CD4-positive, CD25-positive, alpha-beta regulatory T cell (primary cell): Measurements from ENCODE around the gene SMG1. TPM values are rescaled to one million over a fixed set of nuclear protein-coding genes. Genes with fewer than 3 reads are reported as not detected.
A peak's percentile ranks its signal among the peaks of the same experiment; 100 is the strongest.
"Not testable (repeated sequence)": the region's sequence is repeated elsewhere in the genome, so short reads cannot be mapped to it uniquely, and the experiment has no call there.

Experiments used
- ATAC-seq, 2 donors: fragments of 150-1000 bp; cut with Tn5 transposase; one replicate each; pipeline ENCODE4 v1.10.0; 2021; ENCODE audit warnings: low read depth in 2 of 2, moderate number of reproducible peaks in 2 of 2, moderate library complexity in 1 of 2
- DNase-seq, 3 donors: peaks; one replicate each; pipeline versions ENCODE4 v3.0.0 to v3.0.0-alpha.2; 2012 to 2022; ENCODE audit warnings: mixed read lengths in 1 of 3
- H3K27ac ChIP-seq: one replicate; pipeline ENCODE4 v1.7.0; 2013; ENCODE audit warnings: mild to moderate bottlenecking, low read length; ENCODE audit not compliant: insufficient read depth, poor library complexity, severe bottlenecking
- H3K27me3 ChIP-seq: one replicate; pipeline ENCODE4 v1.7.0; 2013; ENCODE audit warnings: low read length; ENCODE audit not compliant: control insufficient read depth, insufficient read depth
- H3K36me3 ChIP-seq: one replicate; pipeline ENCODE4 v1.7.0; 2013; ENCODE audit warnings: mild to moderate bottlenecking, low read length, moderate library complexity; ENCODE audit not compliant: control insufficient read depth, insufficient read depth
- H3K4me1 ChIP-seq: 2 replicates; pipeline ENCODE4 v1.7.0; 2013; ENCODE audit warnings: mild to moderate bottlenecking, low read length; ENCODE audit not compliant: insufficient read depth, control insufficient read depth, poor library complexity, severe bottlenecking
- H3K4me3 ChIP-seq: one replicate; pipeline ENCODE4 v1.7.0; 2013; ENCODE audit warnings: low read depth, mild to moderate bottlenecking, low read length, moderate library complexity
- H3K9me3 ChIP-seq, 2 experiments: 1 replicate in 1 of 2; 2 replicates in 1 of 2; pipeline ENCODE4 v1.7.0; 2013; ENCODE audit warnings: low read length in 2 of 2, mild to moderate bottlenecking in 1 of 2, moderate library complexity in 1 of 2; ENCODE audit not compliant: control insufficient read depth in 2 of 2
- H3K27ac Mint-ChIP-seq, 3 donors: one replicate each; pipeline ENCODE4 v1.8.0; 2020 to 2022; ENCODE audit warnings: mild to moderate bottlenecking in 3 of 3, mixed read lengths in 3 of 3, moderate library complexity in 2 of 3
- H3K27me3 Mint-ChIP-seq: one replicate; pipeline ENCODE4 v1.8.0; 2022; ENCODE audit warnings: mild to moderate bottlenecking, mixed read lengths
- H3K36me3 Mint-ChIP-seq: one replicate; pipeline ENCODE4 v1.8.0; 2020; ENCODE audit warnings: mixed read lengths
- H3K4me1 Mint-ChIP-seq, 4 donors: one replicate each; pipeline ENCODE4 v1.8.0; 2020 to 2022; ENCODE audit warnings: mixed read lengths in 4 of 4, mild to moderate bottlenecking in 1 of 4
- H3K4me3 Mint-ChIP-seq, 4 donors: one replicate each; pipeline ENCODE4 v1.8.0; 2020 to 2022; ENCODE audit warnings: mild to moderate bottlenecking in 4 of 4, mixed read lengths in 4 of 4, moderate library complexity in 3 of 4
- H3K9me3 Mint-ChIP-seq, 7 donors: one replicate each; pipeline ENCODE4 v1.8.0; 2020 to 2022; ENCODE audit warnings: mixed read lengths in 7 of 7, mild to moderate bottlenecking in 3 of 7, moderate library complexity in 2 of 7
- polyA plus RNA-seq, 4 donors: library from polyadenylated mRNA; unstranded; fragments of 300-500 nt; fragmentation: Illumina TruSeq; gene quantifications; one replicate each; pipeline ENCODE4 v1.2.3, GENCODE V29; 2021
- total RNA-seq: library from RNA; stranded (reverse); gene quantifications from one replicate; pipeline ENCODE4 v1.2.3, GENCODE V29; 2022

SMG1 gene
- total and polyA plus RNA-seq, 5 donors from 2014 or later, result 9.2 to 200 (median 11.8) TPM

DNA sequence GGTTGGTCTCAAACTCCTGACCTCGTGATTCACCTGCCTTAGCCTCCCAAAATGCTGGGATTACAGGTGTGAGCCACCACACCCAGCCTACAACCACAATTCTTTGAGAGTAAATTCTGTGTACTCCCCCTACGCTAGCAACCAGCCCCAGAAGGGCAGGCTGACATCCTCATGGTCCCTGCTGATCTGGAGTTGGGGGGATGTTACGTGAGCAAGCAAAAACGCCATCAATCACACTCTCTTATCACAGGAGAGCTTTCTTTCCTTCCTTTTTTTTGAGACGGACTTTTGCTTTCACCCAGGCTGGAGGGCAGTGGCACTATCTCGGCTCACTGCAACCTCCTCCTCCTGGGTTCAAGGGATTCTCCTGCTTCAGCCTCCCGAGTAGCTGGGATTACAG lies 154.0 kb downstream of the SMG1 start:
- not testable (repeated sequence) for H3K9me3 ChIP-seq, H3K4me3 ChIP-seq, H3K27me3 ChIP-seq, H3K36me3 ChIP-seq, DNase-seq, H3K36me3 Mint-ChIP-seq, ATAC-seq, H3K4me3 Mint-ChIP-seq, H3K27ac ChIP-seq, H3K9me3 Mint-ChIP-seq, H3K27me3 Mint-ChIP-seq, H3K27ac Mint-ChIP-seq, H3K4me1 ChIP-seq
- peaks cover 0 to 14% (median 1%) of the 10 kb centered on the region in 4 donors for H3K4me1 Mint-ChIP-seq

DNA sequence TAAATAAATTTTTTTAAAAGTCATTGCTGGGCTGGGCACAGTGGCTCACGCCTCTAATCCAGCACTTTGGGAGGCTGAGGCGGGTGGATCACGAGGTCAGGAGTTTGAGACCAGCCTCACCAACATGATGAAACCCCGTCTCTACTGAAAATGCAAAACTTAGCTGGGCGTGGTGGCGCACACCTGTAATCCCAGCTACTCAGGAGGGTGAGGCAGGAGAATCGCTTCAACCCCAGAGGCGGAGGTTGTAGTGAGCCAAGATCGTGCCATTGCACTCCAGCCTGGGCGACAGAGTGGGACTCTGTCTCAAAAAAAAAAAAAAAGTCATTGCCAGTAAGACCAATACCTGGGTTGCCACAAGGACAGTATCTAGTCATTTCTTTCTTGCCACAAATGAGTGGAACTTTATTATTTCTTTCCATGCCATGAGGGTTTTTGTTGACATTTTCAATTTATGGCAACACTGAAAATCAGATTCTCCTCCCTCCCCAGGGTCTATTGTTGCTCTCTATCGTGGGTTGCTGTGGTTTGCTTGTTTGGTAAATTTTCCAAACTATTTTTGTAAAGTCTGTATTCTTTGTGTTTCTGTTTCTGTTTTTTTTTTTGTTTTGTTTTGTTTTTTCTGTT lies 155.8 kb downstream of the SMG1 start:
- not testable (repeated sequence) for H3K4me1 ChIP-seq, DNase-seq, H3K36me3 ChIP-seq, H3K9me3 Mint-ChIP-seq, H3K27ac ChIP-seq, H3K27me3 ChIP-seq, H3K4me3 ChIP-seq, H3K27me3 Mint-ChIP-seq, ATAC-seq, H3K36me3 Mint-ChIP-seq, H3K4me3 Mint-ChIP-seq, H3K9me3 ChIP-seq
- peaks cover 0 to 14% (median 1%) of the 10 kb centered on the region in 4 donors for H3K4me1 Mint-ChIP-seq
- peak overlapping the region in 1 of 3 donors; percentile 94 for H3K27ac Mint-ChIP-seq

DNA sequence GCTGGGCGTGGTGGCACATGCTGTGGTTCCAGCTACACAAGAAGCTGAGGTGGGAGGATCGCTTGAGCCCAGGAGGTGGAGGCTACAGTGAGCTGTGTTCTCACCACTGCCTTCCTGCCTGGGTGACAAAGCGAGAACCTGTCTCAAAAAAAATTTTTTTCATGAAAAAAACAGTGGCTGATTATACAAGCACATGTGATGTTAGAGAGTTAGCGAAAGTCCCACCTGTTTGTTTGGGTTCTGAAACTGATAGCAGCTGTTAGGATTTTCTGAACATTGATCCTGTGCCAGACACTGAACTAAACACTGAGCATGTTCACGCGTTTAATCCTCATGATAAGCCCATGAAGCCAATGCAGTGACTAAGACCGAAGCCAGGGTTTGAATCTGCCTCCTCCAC lies 159.0 kb downstream of the SMG1 start:
- ATAC-seq (peak; percentile 74 to 86), DNase-seq (peak in 2 of 3 donors; percentile 55 to 61)
- H3K9me3 Mint-ChIP-seq, H3K4me1 ChIP-seq, H3K4me3 ChIP-seq, H3K27me3 Mint-ChIP-seq, H3K27ac ChIP-seq, H3K27me3 ChIP-seq, H3K9me3 ChIP-seq, H3K36me3 Mint-ChIP-seq, H3K36me3 ChIP-seq: not testable (repeated sequence)
- H3K27ac Mint-ChIP-seq, result peak overlapping the region in 1 of 3 donors; percentile 52
- peak overlapping the region in 2 of 4 donors; percentile 8 to 54 for H3K4me3 Mint-ChIP-seq
- peaks cover 0 to 14% (median 1%) of the 10 kb centered on the region in 4 donors for H3K4me1 Mint-ChIP-seq

DNA sequence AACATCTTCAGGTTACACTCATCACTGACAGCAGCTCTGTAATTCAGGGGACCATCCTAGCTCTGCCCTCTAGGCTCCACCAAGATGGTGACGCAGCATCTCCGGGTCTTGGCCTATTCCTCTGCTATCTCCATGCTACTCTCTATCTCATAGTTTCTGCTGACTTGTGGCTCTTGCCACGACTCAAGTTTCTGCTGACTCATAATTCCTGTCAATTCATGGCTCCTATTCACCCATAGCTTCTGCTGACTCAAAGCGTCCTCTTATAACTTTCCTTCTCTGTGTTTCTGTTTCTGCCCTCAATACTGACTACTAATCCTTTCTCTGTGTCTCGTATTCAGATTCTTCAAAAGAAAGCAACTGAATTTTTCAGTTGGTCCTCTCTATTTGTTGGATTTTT lies 163.5 kb downstream of the SMG1 start:
- not testable (repeated sequence) for H3K27ac ChIP-seq, ATAC-seq, H3K27ac Mint-ChIP-seq, H3K4me3 Mint-ChIP-seq, H3K9me3 Mint-ChIP-seq, H3K27me3 Mint-ChIP-seq, H3K36me3 ChIP-seq, DNase-seq, H3K4me1 Mint-ChIP-seq, H3K4me3 ChIP-seq, H3K36me3 Mint-ChIP-seq, H3K27me3 ChIP-seq, H3K9me3 ChIP-seq, H3K4me1 ChIP-seq

DNA sequence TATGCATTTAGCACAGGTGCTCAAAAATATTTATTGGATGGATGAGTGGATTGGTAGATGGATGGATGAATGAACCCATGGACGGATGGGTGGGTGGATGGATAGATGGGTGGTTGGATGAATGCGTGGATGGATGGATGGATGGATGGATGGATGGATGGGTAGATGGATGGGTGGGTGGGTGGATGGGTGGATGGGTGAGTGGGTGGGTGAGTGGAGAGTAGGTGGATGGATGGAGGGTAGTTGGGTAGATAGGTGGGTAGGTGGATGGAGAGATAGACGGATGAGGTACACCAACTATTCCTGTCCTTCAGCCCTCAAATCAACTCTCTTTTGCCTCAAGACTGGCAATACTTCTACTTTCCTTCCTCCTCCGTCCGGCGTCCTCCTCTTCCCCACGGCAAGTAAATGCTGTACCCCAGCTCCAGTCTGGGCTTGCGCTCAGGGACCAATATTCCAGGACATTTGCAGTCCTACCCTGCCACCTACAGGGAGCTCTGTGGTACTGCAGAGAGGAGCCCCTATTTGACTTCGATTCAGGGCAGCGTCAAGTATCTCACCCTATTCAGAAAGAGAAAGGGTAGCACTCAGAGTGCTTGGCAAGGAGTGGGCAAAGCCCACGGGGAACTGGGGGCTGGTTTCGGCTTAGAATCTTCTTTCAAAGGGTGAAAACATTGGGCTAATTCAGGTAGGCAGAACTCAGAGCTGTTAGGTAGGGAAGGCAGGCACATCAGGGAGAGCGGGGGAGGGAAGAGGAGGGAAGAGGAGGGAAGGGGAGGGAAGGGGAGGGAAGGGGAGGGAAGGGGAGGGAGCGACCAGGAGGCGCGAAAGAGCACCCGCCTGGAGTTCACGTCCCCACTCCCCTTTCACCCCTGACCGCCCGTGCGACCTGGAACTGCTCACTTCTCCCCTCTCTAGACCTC lies 166.3 kb downstream of the SMG1 start:
- not testable (repeated sequence) for H3K4me3 ChIP-seq, H3K27ac ChIP-seq, H3K4me1 ChIP-seq, H3K9me3 Mint-ChIP-seq, H3K27me3 Mint-ChIP-seq, H3K4me3 Mint-ChIP-seq, H3K36me3 Mint-ChIP-seq, H3K36me3 ChIP-seq, H3K27me3 ChIP-seq, H3K9me3 ChIP-seq
- peak overlapping the region in 1 of 3 donors; percentile 60 for H3K27ac Mint-ChIP-seq
- H3K4me1 Mint-ChIP-seq, result peaks cover 0 to 15% (median 10%) of the 10 kb centered on the region in 4 donors
- peak; percentile 82 to 83 for ATAC-seq
- peak; percentile 23 to 61 (median 30) for DNase-seq

DNA sequence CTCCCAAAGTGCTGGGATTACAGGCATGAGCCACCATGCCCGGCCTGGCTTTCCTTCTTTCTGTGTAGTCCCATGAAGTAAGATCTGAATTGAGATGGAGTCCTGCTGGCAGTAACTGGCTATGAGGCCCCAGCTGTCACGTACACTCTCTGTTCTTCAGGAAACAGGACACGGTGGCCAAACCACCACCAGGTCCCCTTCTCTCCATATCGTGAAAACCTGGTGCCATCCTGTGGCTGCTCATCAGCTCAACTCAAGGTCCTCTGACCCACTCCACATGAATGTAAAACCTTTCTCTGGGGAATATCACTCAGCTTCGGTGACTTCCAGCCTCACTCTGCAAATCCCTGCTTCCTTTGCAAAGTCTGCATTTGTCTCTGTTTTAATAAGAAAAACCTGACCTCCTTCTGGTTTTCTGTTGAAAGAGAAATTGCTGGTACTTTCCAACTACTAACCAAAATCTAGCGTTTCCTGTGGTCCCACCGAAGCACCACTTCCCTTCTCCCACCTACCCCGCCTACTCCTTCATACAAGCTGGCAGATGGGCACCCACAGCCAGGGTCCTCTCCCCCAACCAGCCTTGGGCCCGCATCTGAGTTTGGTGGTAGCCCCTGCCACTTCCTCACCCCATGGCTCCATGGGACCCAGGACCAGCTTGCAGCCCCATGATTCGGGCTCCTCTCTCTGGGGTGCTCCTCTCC lies 168.1 kb downstream of the SMG1 start:
- not testable (repeated sequence) for H3K9me3 Mint-ChIP-seq, H3K4me3 ChIP-seq, ATAC-seq, H3K9me3 ChIP-seq, H3K36me3 ChIP-seq, H3K27ac ChIP-seq, H3K4me3 Mint-ChIP-seq, H3K27ac Mint-ChIP-seq, H3K36me3 Mint-ChIP-seq, H3K4me1 ChIP-seq, H3K27me3 Mint-ChIP-seq, H3K27me3 ChIP-seq, DNase-seq
- peaks cover 0 to 15% (median 10%) of the 10 kb centered on the region in 4 donors for H3K4me1 Mint-ChIP-seq

DNA sequence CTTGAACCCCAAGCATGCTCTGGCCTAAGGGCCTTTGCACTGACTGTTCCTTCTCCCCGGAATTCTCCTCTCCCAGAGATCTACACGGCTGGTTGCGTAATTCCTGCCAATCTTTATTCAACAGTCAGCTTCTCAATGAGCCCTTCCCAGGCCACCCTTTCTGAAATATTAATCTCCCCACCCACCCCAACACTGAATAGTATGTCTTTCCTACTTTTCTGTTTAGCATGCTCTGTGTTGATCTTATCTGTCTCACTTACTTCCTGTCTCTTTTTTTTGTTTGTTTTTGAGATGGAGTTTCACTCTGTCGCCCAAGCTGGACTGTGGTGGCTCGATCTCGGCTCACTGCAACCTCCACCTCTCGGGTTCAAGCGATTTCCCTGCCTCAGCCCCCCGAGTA lies 169.6 kb downstream of the SMG1 start:
- H3K27ac ChIP-seq, H3K36me3 Mint-ChIP-seq, H3K36me3 ChIP-seq, H3K4me1 ChIP-seq, H3K27me3 ChIP-seq, ATAC-seq, H3K4me3 ChIP-seq, H3K27me3 Mint-ChIP-seq, H3K9me3 ChIP-seq, H3K9me3 Mint-ChIP-seq: not testable (repeated sequence)
- Mint-ChIP-seq H3K4me3 (peak overlapping the region in 1 of 4 donors; percentile 65), H3K27ac (peak overlapping the region in 2 of 3 donors; percentile 11 to 90), H3K4me1 (peaks cover 0 to 15% (median 10%) of the 10 kb centered on the region in 4 donors)
- peak in 1 of 3 donors; percentile 8 for DNase-seq
